AG04449 (cell line): Measurements from ENCODE around the gene DCUN1D4.

ENCODE experiments used
- CTCF ChIA-PET: fragments of 350-600 bp; formaldehyde crosslinking; extraction: SDS; loops from one replicate; lab custom pipeline; 2021; ENCODE audit warnings: antibody characterized with exemption; lab: Yijun Ruan, JAX
- POLR2A ChIA-PET: fragments of 400-600, 350-600 bp; formaldehyde crosslinking; extraction: SDS; loops from one replicate; lab custom pipeline; 2020; ENCODE audit warnings: antibody characterized with exemption, inconsistent platforms; lab: Yijun Ruan, JAX
- DNase-seq: peaks from one replicate; pipeline ENCODE4 v3.0.0-alpha.2; 2010; ENCODE audit warnings: low read depth, low spot score
- H3K4me3 ChIP-seq: 2 replicates; pipeline ENCODE4 v1.5.1; 2011; ENCODE audit warnings: low read depth, mild to moderate bottlenecking, control low read depth, low read length
- TF ChIP-seq, protein P1 (sequence below): IDR thresholded peaks from one replicate; pipeline ENCODE4 v1.5.1; 2011; ENCODE audit warnings: mild to moderate bottlenecking, moderate library complexity, low read length, control low read depth, inconsistent platforms; ENCODE audit not compliant: insufficient read depth; ENCODE audit errors: missing control alignments

Gene DCUN1D4

DNA sequence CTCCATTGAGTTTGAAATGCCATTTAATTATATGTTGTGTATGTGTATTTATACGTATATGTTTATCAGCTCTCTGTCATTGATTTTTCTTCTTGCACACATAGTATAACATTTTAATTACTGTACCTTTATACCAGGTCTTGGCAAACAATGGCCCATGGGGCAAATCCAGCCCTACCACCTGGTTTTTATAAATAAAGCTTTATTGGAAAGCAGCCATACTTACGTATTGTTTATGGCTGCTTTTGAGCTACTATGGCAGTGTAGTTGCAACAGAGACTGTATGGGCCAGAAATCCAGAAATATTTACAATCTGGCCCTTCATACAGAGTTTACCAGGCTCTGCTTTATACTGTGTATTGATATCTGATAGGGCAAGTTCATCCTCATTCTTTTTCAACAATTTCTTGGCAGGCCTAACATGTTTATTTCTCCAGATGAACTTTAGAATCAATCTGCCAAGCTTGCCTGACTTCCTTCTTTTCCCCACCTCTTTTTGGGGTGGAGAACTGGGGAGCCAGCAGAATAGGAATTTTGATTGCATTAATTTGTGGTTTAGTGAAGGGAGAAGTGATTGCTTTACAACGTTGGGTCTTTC lies 15.8 kb downstream of the DCUN1D4 start:
- no peak for DNase-seq
- ChIA-PET CTCF (interaction anchor here (1.5 to 1.6 kb wide), 2 partner anchors 11 to 16 kb away, joined by 5 to 6 read pairs; partner anchors contain the start of gene DCUN1D4), POLR2A (no interaction called here)
- H3K4me3 ChIP-seq, result no peak overlapping the region
- TF ChIP-seq, protein P1, sequence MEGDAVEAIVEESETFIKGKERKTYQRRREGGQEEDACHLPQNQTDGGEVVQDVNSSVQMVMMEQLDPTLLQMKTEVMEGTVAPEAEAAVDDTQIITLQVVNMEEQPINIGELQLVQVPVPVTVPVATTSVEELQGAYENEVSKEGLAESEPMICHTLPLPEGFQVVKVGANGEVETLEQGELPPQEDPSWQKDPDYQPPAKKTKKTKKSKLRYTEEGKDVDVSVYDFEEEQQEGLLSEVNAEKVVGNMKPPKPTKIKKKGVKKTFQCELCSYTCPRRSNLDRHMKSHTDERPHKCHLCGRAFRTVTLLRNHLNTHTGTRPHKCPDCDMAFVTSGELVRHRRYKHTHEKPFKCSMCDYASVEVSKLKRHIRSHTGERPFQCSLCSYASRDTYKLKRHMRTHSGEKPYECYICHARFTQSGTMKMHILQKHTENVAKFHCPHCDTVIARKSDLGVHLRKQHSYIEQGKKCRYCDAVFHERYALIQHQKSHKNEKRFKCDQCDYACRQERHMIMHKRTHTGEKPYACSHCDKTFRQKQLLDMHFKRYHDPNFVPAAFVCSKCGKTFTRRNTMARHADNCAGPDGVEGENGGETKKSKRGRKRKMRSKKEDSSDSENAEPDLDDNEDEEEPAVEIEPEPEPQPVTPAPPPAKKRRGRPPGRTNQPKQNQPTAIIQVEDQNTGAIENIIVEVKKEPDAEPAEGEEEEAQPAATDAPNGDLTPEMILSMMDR, result no peak

DNA sequence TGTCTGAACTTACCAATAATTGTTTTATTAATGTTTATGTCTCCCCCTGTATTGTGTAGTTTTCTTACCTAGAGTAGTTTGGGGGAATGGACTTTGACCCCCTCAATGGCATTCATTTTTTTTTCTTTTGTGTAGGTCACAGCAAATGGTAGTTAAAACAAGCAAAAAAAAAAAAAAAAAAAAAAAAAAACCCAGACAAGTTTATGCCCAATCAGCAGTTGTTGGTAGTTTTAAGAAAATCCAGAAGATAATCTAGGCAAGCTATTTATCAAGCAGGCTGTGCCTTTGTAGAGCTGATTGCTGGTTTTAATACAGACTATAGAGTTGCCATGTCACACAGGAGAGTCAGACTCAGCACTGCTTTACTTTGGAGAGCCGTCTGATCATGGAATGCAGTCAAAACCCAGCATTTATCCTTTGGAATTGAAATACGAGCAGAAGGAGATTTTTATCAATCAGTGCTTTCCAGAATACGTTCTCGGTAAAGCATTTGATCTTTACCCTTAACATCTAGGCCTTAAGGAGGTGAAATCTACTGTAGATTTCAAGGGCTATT lies 16.6 kb downstream of the DCUN1D4 start:
- CTCF ChIA-PET, result interaction anchor here (1.5 to 1.6 kb wide), 2 partner anchors 12 to 17 kb away, joined by 5 to 6 read pairs; partner anchors contain the start of gene DCUN1D4
- POLR2A ChIA-PET, result no interaction called here
- TF ChIP-seq, protein P1, result no peak
- no peak for DNase-seq
- H3K4me3 ChIP-seq, result no peak overlapping the region

DNA sequence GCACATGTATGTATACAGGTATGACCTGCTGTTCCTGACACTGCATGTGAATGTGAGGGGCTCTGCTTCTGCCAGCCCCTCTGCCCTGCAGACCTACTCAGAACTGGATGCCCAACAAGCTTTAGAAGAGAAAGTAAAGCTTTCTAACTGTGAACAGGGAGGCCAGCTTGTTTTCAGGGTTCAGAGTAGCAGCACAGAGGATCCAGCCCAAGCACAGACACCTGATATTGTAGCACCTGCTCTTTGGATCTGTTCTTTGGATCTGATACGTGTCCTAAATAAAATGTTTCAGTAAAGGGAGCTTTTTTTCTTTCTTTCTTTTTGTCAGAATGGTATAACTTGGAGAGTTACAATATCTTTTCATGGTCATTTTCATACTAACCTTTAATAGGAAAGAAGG lies 19.2 kb downstream of the DCUN1D4 start:
- TF ChIP-seq, protein P1, result no peak
- no peak for DNase-seq
- H3K4me3 ChIP-seq, result no peak overlapping the region
- POLR2A ChIA-PET, result no interaction called here
- CTCF ChIA-PET, result interaction anchor here (1.0 to 2.0 kb wide), 6 partner anchors 9 to 26 kb away, joined by 3 to 9 read pairs (median 4); no protein-coding TSS in a partner anchor

DNA sequence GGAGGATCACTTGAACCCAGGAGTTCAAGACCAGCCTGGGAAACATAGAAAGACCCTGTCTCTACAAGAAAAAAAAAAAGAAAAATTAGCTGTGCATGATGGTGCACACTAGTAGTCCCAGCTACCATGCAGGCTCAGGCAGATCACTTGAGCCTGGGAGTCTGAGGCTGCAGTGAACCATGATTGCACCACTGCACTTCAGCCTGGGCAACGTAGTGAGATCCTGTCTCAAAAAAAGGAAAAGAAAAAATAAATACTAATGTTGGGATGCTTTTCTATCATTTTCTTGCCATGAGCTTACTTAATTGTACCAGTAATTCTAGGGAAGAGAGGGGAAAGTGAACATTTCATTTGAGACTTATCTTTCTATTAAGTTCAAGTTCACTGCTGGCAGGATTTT lies 19.8 kb downstream of the DCUN1D4 start:
- DNase-seq, result no peak
- ChIA-PET CTCF (interaction anchor here (1.0 to 2.5 kb wide), 7 partner anchors 9 to 33 kb away, joined by 3 to 12 read pairs (median 6); no protein-coding TSS in a partner anchor), POLR2A (no interaction called here)
- TF ChIP-seq, protein P1, result no peak
- no peak overlapping the region for H3K4me3 ChIP-seq

DNA sequence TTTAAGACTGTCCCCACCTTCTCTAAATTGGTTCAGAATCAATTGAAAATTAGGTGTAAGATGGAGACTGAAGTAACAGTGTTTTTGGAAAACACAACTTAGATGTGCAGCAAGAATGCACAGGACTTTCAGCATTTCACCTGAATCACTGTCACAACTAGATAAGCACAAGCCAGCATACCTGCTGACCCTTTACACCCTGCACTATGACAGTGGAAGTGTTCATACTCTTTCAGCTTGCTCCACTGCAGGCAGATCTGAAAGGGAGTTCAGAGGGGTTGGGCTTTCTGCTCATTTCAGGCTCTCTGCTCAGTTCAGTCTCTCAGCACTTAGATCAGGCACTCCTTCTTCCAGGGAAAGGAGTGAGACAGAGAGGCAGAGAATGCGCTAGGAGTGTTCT lies 22.8 kb downstream of the DCUN1D4 start:
- ChIA-PET CTCF (no interaction called here), POLR2A (no interaction called here)
- no peak for DNase-seq
- TF ChIP-seq, protein P1, result no peak
- no peak overlapping the region for H3K4me3 ChIP-seq

DNA sequence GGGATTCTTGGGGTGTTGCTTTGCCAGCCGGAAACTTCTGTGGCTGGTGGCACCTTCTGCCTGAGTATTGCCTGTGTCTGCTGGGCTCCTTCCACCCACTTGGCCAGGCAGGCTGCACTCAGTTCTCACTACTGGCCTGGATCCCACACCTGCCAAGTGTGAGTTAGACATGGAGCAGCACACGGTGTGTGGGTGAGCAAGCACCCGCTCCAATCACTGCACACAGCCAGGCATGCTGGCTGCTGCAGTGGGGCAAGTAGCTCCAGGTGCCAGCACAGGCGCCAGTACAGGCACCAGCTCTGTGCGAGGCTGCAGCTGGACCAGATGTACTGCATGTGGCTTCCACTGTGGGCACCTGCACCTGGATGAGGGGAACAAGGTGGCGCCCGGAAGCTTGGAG lies 23.9 kb downstream of the DCUN1D4 start:
- TF ChIP-seq, protein P1, result no peak
- DNase-seq, result no peak
- ChIA-PET CTCF (no interaction called here), POLR2A (no interaction called here)
- no peak overlapping the region for H3K4me3 ChIP-seq
